Metanephros (tissue), 1 donor: ENCODE measurements around the gene C17orf50. TPM values are rescaled to one million over a fixed set of nuclear protein-coding genes. Genes with fewer than 3 reads are reported as not detected.

ENCODE experiments used
- total RNA-seq: library from RNA; depleted of rRNA; stranded (reverse); fragments of >200 nt; gene quantifications from one replicate; pipeline ENCODE4 v1.2.3, GENCODE V29; 2014

The C17orf50 gene
- total RNA-seq = not detected

DNA sequence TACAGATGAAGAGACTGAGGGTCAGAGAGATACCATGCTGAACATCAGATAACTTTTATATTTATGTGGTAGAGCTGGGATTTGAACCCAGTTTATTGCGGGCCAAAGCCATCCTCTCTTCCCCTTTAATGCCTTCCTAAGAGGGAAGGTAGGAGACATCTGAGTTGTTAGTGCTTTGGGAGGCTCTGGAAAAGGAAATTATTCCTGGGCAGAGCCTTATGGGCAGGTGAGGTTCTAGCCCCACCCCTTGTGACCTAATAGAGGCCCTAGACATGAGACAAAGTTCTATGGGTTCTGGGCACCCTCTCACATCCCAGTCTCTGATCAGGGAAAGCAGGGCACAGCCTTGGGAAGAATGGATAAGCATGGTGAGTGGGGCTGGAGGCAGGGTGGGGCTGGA, at the start of gene C17orf50:
C17orf50 (plus strand) TSS at position 301 of the 400 bp plus-strand sequence; CDS start at position 356, 55 bp downstream.

DNA sequence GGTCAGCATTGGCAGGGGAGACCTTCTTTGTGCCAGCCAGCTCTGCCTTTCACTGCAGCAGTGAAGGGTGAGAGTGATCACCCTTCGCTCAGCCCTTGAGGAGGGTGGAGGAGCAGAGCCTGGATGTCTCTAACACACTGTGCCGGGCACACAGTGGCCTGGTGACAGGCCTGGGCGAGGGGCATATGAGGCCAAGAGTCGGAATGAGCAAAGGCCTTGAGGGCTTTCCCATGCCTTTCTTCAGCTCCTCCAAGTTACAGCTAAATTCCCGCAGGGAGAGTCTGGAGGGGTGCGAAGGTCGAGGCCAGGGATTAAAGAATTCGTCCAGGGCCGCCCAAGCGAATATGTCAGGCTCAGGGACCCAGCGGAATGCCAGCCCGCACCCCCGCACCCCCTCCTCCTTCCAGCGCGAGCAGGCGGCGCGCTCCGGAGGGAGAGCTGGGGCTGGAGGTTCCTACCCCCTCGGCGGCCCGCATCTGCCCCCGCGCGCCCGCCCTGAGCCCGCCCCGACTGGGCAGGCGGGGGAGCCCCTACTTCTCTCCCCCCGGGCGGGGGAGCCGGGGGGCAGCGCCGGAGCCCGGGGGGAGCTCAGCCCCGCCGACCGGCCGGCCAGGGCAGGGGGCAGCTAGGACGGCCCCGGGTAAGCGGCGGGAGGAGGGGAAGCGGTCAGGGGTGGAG, 29.3 kb upstream of the C17orf50 start, which contains the start of gene RASL10B:
RASL10B (plus strand) TSS at position 401 of the 678 bp plus-strand sequence. CDS start 3,546 bp downstream, outside the sequence.

DNA sequence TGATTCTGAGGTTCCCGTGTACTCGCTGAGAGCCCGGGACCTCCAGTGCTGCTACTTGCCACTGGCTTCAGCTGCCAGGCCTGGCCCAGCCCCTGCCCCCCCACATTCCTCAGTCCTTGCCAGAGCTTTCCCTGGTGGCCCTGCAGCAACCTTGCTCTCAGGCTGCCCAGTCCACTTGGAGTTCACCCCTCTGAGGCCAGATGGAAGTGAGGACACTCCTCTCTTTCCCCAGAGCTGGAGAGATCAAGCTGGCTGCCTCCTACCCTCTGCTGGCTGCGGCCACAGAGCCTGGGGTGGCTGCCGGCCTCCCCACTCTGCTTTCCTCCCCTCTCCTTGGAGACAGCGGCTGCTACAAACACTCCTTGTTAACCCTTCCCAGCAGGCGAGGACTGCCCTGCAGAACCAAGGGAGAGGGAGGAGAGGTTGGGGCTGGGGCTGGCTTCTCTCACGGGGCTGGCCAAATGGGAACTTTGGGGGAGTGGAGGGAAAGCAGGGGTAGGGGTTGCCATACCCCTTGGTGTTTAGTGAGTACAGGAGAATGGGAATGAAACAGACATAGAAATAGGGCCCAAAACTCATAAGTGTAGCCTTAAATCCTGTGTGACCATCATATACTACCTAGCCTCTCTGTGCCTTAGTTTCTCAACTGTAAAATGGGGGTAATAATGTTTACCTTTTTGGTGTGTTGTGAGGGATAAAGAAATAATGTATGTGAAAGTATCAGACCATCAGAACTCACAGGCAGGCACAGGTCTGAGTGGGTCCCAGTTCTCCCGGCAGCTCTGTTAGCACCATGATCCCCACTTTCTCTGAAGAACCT, 7.5 kb upstream of the C17orf50 start, which contains the start of gene GAS2L2:
GAS2L2 (minus strand) TSS at position 295 of the 820 bp plus-strand sequence. CDS start 389 bp downstream, outside the sequence.

DNA sequence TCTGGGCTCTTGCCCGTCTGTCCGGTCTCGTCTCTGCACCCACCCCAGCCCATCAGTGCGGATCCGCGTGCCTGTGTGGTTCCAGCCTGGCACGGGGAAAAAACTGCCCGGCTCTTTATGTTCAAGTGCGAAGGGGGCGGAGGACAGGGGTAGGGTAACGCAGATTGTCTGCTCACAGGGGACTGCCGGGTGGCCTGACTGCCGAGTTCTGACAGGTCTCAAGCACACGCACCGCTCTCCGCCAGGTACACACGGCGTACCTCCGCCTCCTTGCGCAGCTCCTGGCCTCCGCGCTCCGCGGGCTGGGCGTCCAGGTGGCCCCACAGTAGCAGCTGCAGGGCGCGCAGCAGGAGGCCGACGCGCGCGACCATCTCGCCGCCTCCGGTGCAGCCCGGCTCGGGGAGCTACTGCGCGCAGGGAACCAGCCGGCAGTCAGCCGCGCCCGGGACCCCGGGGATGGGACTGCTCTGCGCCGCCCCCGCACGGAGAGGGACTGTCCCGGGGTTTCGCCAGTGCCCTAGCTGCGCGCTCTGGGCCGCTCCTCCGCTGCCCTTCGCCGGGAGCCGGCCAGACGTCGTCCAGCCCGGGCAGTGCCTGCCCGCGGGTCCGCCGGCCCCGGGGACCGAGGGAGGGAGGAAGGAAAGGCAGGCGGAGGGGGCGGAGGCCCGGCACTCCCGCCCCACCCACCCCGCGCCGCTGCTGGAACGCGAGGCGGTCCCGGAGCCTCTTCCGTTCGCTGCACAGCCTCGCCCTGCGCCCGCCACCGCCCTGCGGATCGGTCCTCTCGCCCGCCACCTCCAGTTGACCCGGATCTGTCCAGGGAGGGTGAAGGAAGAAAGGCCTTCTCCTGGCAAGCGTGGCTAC, 34.6 kb downstream of the C17orf50 start, which contains the start of gene MMP28:
MMP28 (minus strand) TSS at position 635 of the 864 bp plus-strand sequence; CDS start at position 371, 264 bp downstream.

DNA sequence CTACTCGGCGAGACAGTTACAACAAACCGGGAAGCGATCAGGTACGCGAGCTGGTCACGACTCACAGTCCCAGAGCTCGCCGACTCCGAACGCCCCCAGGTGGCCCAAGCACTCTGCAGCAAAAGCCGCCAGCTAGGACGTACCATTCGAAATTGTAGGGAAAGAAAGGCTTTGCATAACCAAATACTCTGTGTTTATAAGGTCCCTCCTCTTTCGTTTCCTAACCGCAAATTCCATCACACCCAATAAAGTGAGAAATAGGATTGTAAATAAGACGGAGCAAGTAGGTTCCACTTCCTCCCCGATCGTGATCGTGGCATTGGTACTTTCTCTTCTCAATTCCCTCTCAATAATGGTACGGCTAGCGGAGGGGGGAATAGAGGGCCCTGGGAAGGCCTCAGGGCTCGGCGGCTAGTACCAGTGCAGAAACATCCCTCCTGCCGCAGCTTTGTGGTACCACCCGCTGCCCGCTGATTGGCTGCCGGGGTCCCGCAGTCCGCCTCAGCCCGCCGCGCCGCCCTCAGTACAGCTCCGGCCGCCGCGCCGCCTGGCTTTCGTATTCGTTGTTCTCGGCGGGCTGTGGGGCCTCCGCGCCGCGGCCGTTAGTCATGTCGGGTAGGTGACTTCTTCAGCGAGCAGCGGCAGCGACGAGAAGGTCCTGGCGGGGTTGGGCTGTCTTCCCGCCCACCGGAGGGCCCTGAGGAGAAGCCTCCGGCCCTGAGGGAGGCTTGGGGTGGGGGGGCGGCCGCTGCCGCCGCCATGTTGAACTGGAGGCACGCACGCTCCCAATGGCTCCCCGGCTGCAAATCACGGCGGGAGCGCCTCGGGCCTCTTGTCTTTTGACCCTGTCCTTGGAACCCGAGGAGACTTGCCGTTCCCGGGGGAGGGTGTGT, 48.5 kb downstream of the C17orf50 start, which contains the start of gene TAF15:
TAF15 (plus strand) TSS at position 523 of the 893 bp plus-strand sequence; CDS start at position 609, 86 bp downstream.

Other genes starting within 250 kb of the C17orf50 start
- gene SLFN12L, start 223.2 kb upstream of the C17orf50 start, total RNA-seq = 0.58 TPM
- gene SLFN14, start 200.1 kb upstream of the C17orf50 start, total RNA-seq = 1.8 TPM
- gene PEX12, start 182.3 kb upstream of the C17orf50 start, total RNA-seq = 5.0 TPM
- 75.4 TPM for gene AP2B1, start 173.6 kb upstream of the C17orf50 start, total RNA-seq
- gene RASL10B, start 29.2 kb upstream of the C17orf50 start, total RNA-seq = 8.5 TPM
- gene GAS2L2, start 7.6 kb upstream of the C17orf50 start, total RNA-seq = 0.06 TPM
- 4.0 TPM for gene MMP28, start 34.8 kb downstream of the C17orf50 start, total RNA-seq
- gene TAF15, start 48.6 kb downstream of the C17orf50 start, total RNA-seq = 92.2 TPM
- gene HEATR9, start 108.0 kb downstream of the C17orf50 start, total RNA-seq = not detected
- gene CCL5, start 119.5 kb downstream of the C17orf50 start, total RNA-seq = 2.2 TPM
- gene RDM1, start 169.9 kb downstream of the C17orf50 start, total RNA-seq = 0.93 TPM
- not detected for gene LYZL6, start 182.8 kb downstream of the C17orf50 start, total RNA-seq
- not detected for gene CCL16, start 220.6 kb downstream of the C17orf50 start, total RNA-seq
- 6.8 TPM for gene CCL14, start 225.8 kb downstream of the C17orf50 start, total RNA-seq
- gene CCL15, start 240.7 kb downstream of the C17orf50 start, total RNA-seq = 1.2 TPM